SU-DHL-6 (cell line): Measurements from ENCODE around the gene MGRN1.

Source experiments
- CTCF ChIP-seq: fragments of 200-600 bp; sonication (generic); IDR thresholded peaks from one replicate; pipeline ENCODE4 v1.5.1; 2017; ENCODE audit warnings: antibody characterized with exemption, mild to moderate bottlenecking, low read length, moderate library complexity; ENCODE audit not compliant: insufficient read depth, poor library complexity, severe bottlenecking
- EZH2phosphoT487 ChIP-seq: fragments of 200-600 bp; sonication (generic), shearing (Covaris generic); conservative IDR thresholded peaks from 2 replicates; pipeline ENCODE4 v1.6.1; 2018; ENCODE audit warnings: mild to moderate bottlenecking, antibody characterized with exemption, low read length, moderate library complexity, mixed read lengths

- no peak for TF ChIP-seq CTCF
- no peak for TF ChIP-seq EZH2phosphoT487
Observed at GRCh38 chr16:4683255-4684057, 58.8 kb downstream of the MGRN1 start.
